ENCODE data around the gene CST5.
"Not testable (repeated sequence)": the region's sequence is repeated elsewhere in the genome, so short reads cannot be mapped to it uniquely, and the experiment has no call there.

CST5 gene

DNA sequence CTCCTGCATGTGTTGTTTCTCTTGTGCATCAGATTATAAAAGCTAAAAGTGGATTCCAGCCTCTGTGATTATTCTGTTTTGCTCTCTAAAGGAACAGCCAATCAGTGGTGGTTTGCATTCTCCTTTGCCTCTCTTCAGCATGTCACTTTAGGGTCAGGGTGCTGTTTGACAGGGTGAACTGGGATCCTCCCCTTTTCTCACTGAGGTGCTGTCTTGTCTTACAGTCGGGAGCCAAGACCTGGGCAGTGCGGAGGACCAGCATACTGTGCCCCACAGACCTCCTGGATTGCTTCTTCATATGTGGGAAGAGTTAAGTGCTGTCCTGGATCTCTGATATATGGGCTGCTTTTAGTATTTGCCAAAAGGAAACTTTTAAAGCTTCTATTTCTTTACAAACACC is 37.9 kb downstream of the CST5 start:
- no peak for DNase-seq (ENCODE audit: low spot score)

DNA sequence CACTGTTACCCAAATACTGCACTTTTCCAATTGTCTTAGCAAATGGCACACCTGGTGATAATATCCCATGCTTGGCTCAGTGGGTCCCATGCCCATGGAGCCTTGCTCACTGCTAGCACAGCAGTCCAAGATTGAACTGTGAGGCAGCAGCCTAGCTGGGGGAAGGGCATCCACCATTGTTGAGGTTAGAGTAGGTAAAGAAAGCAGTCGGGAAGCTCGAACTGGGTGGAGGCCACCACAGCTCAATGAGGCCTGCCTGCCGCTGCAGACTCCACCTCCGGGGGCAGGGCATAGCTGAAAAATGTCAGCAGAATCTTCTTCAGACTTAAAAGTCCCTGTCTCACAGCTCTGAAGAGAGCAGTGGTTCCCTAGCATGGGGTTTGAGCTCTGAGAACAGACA is 43.8 kb downstream of the CST5 start:
- DNase-seq (ENCODE audit: low spot score) = no peak

GRCh38 chr20:23832775-23833513 is 46.6 kb downstream of the CST5 start:
- no peak for DNase-seq (ENCODE audit: low spot score)

- DNase-seq (ENCODE audit: low spot score) = not testable (repeated sequence)
These were observed 47.6 kb downstream of the CST5 start for GRCh38 chr20:23831961-23832360.

DNA sequence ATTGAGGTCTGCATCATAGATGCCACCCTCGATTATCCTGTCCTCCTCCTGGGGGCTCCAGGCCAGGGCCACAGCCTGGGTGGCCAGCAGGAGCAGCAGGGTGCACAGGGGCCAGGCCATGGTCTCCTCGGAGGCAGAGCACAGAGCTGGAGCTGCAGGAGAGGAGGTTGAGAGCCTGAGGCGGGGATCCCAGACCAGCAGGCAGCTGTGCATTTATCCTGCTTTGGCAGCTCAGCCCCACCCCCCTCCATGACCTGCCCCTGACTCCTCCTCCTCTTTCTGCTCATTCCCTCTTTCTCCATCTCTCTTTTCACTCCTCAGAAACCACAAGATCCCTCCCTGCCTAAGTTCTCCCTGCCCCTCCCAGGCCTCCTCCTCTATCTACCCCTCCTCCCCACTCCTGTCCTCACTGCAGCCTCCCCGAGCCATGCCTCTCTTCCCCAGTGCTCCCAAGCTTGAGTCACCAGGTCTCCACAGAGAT is 53.0 kb downstream of the CST5 start, which contains the start of gene CST2:
CST2 (minus strand) TSS at position 189 of the 481 bp plus-strand sequence; CDS start at position 120, 69 bp downstream.
- DNase-seq (ENCODE audit: low spot score) = peak; percentile 35

Data from iPS-NIHi11 (cell line).